PC-3 (cell line): Measurements from ENCODE around the gene EREG. TPM values are rescaled to one million over a fixed set of nuclear protein-coding genes. Genes with fewer than 3 reads are reported as not detected.

Source experiments
- ATAC-seq: fragments of 200-7000 bp; cut with Tn5 transposase; 2 replicates; pipeline ENCODE4 v1.9.1; 2020; ENCODE audit warnings: mild to moderate bottlenecking, moderate library complexity
- BruUV-seq: library from RNA; stranded (reverse); fragments of 400-500 nt; replicated peaks from 2 replicates; lab custom pipeline; 2021; lab: Mats Ljungman, UMichigan
- CTCF ChIA-PET: fragments of 300-600 bp; sonication (Branson Sonifier 250); formaldehyde crosslinking; loops from one replicate; lab custom pipeline; 2022; ENCODE audit warnings: antibody characterized with exemption; lab: Charles Lee
- POLR2A ChIA-PET: fragments of 300-600 bp; sonication (Branson Sonifier 250); formaldehyde crosslinking; loops from one replicate; lab custom pipeline; 2022; ENCODE audit warnings: antibody characterized with exemption; ENCODE audit not compliant: unreplicated experiment; lab: Charles Lee
- DNase-seq: peaks from one replicate; pipeline ENCODE4 v3.0.0-alpha.2; 2015
- H2AFZ ChIP-seq: fragments of 300-600 bp; sonication (generic); 2 replicates; pipeline ENCODE4 v1.6.0; 2016; ENCODE audit warnings: antibody characterized with exemption, low read length
- H3F3A ChIP-seq: fragments of 300-600 bp; sonication (generic); one replicate; pipeline ENCODE4 v1.6.0; 2017; ENCODE audit warnings: antibody characterized with exemption, low read length, control low read depth, mild to moderate bottlenecking; ENCODE audit not compliant: unreplicated experiment
- H3K27ac ChIP-seq: fragments of 300-600 bp; sonication (generic); 2 replicates; pipeline ENCODE4 v1.5.1; 2016; ENCODE audit warnings: mild to moderate bottlenecking, low read length
- H3K27me3 ChIP-seq: fragments of 300-600 bp; sonication (generic); 2 replicates; pipeline ENCODE4 v1.6.1; 2016; ENCODE audit warnings: low read length, mixed read lengths
- H3K36me3 ChIP-seq: fragments of 300-600 bp; sonication (generic); 2 replicates; pipeline ENCODE4 v1.6.1; 2016; ENCODE audit warnings: low read depth, mixed run types, low read length, mixed read lengths
- H3K4me1 ChIP-seq: fragments of 300-600 bp; sonication (generic); 2 replicates; pipeline ENCODE4 v1.5.1; 2016; ENCODE audit warnings: low read length; ENCODE audit not compliant: insufficient read depth
- H3K4me2 ChIP-seq: fragments of 300-600 bp; sonication (generic); 2 replicates; pipeline ENCODE4 v1.6.0; 2016; ENCODE audit warnings: low read length
- H3K4me3 ChIP-seq: fragments of 300-600 bp; sonication (generic); 2 replicates; pipeline ENCODE4 v1.5.1; 2016; ENCODE audit warnings: mild to moderate bottlenecking, low read length, mixed read lengths
- H3K79me2 ChIP-seq: fragments of 300-600 bp; sonication (generic); 2 replicates; pipeline ENCODE4 v1.6.1; 2017; ENCODE audit warnings: low read length, mixed read lengths
- H3K9ac ChIP-seq: fragments of 300-600 bp; sonication (generic); 2 replicates; pipeline ENCODE4 v1.6.0; 2016; ENCODE audit warnings: mild to moderate bottlenecking, low read length
- H3K9me2 ChIP-seq: fragments of 300-600 bp; sonication (generic); replicated peaks from 2 replicates; pipeline ENCODE4 v1.6.1; 2016; ENCODE audit warnings: mixed run types, low read length, mixed read lengths
- H3K9me3 ChIP-seq: fragments of 300-600 bp; sonication (generic); 2 replicates; pipeline ENCODE4 v1.6.1; 2016; ENCODE audit warnings: low read length, mixed read lengths
- H4K20me1 ChIP-seq: fragments of 300-600 bp; sonication (generic); 2 replicates; pipeline ENCODE4 v1.6.1; 2016; ENCODE audit warnings: low read length, mixed read lengths
- EZH2 ChIP-seq: fragments of 300-600 bp; sonication (generic); IDR thresholded peaks from one replicate; pipeline ENCODE4 v1.6.1; 2017; ENCODE audit warnings: antibody characterized with exemption, mild to moderate bottlenecking, low read length; ENCODE audit not compliant: unreplicated experiment
- EZH2phosphoT487 ChIP-seq: fragments of 300-600 bp; sonication (generic); IDR thresholded peaks from 2 replicates; pipeline ENCODE4 v1.6.1; 2018; ENCODE audit warnings: mild to moderate bottlenecking, antibody characterized with exemption, low read length, borderline replicate concordance
- intact Hi-C: fragments of 100-400 bp; cut with micrococcal nuclease; formaldehyde crosslinking; loops from 2 replicates; pipeline ENCODE4 v1.9.0; 2023
- total RNA-seq: library from RNA; depleted of rRNA; stranded (reverse); fragments of >200 nt; gene quantifications from 2 replicates; pipeline ENCODE4 v1.2.3, GENCODE V29; 2014
- TF ChIP-seq, protein P1 (sequence below): fragments of 300-600 bp; sonication (generic); conservative IDR thresholded peaks from 2 replicates; pipeline ENCODE4 v1.5.1; 2017; ENCODE audit warnings: antibody characterized with exemption, low read depth, mild to moderate bottlenecking, low read length

Gene EREG
- total RNA-seq, 1 experiment from 2014 or later, result 2.2 TPM

DNA sequence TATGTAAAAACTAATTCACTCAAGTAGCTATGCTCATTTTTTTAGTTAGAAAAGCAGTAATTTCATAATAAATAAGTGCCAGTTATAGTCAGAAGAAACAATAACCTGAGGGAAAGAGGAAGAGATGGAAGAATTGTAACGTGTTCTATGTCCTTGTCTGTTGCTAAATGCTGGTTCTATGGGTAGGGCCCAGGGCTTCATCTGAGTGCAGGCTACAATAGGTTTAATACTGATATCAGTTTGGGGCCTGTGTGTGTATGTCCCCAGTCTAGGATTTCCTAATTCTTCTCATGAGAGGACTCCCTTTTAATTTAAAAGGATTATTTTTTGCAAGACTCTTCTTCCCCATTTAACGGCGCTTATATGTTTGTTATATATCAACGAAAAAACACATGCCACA, 3.3 kb upstream of the EREG start:
- Histone ChIP-seq H3K9ac (peak overlapping the region; percentile 71), H3K4me2 (no peak overlapping the region), H2AFZ (no peak overlapping the region), H4K20me1 (no peaks in the 10 kb centered on the region), H3K27ac (peak overlapping the region; percentile 98), H3K4me3 (no peak overlapping the region), H3K9me3 (no peaks in the 10 kb centered on the region), H3K9me2 (no peaks in the 10 kb centered on the region), H3K79me2 (no peaks in the 10 kb centered on the region), H3F3A (peaks cover 8% of the 10 kb centered on the region), H3K27me3 (no peaks in the 10 kb centered on the region), H3K4me1 (peaks cover 45% of the 10 kb centered on the region), H3K36me3 (no peaks in the 10 kb centered on the region)
- CTCF ChIA-PET, result no interaction called here
- no peak for ATAC-seq
- no peak for DNase-seq
- BruUV-seq, result no TSS peak
- POLR2A ChIA-PET, result no interaction called here
- TF ChIP-seq, protein P1, sequence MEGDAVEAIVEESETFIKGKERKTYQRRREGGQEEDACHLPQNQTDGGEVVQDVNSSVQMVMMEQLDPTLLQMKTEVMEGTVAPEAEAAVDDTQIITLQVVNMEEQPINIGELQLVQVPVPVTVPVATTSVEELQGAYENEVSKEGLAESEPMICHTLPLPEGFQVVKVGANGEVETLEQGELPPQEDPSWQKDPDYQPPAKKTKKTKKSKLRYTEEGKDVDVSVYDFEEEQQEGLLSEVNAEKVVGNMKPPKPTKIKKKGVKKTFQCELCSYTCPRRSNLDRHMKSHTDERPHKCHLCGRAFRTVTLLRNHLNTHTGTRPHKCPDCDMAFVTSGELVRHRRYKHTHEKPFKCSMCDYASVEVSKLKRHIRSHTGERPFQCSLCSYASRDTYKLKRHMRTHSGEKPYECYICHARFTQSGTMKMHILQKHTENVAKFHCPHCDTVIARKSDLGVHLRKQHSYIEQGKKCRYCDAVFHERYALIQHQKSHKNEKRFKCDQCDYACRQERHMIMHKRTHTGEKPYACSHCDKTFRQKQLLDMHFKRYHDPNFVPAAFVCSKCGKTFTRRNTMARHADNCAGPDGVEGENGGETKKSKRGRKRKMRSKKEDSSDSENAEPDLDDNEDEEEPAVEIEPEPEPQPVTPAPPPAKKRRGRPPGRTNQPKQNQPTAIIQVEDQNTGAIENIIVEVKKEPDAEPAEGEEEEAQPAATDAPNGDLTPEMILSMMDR, result no peak
- no peak for TF ChIP-seq EZH2phosphoT487
- TF ChIP-seq EZH2, result no peak
- intact Hi-C loops, result no loop called here

GRCh38 chr4:74362347-74362746, 2.6 kb upstream of the EREG start:
- TF ChIP-seq, protein P1, result no peak
- TF ChIP-seq EZH2phosphoT487 (no peak), EZH2 (no peak)
- no TSS peak for BruUV-seq
- H3K36me3 ChIP-seq, result no peaks in the 10 kb centered on the region
- no peaks in the 10 kb centered on the region for H3K27me3 ChIP-seq
- peaks cover 51% of the 10 kb centered on the region for H3K4me1 ChIP-seq
- no peaks in the 10 kb centered on the region for H4K20me1 ChIP-seq
- no peaks in the 10 kb centered on the region for H3K9me3 ChIP-seq
- peak overlapping the region; percentile 79 for H3K9ac ChIP-seq
- ChIA-PET POLR2A (interaction anchor here (0.7 kb wide), 1 partner anchor 47 kb away, joined by 3 read pairs; no protein-coding TSS in a partner anchor), CTCF (interaction anchor here (0.7 kb wide), 1 partner anchor 309 kb away, joined by 3 read pairs; no protein-coding TSS in a partner anchor)
- peak overlapping the region; percentile 98 for H3K27ac ChIP-seq
- H3K9me2 ChIP-seq, result no peaks in the 10 kb centered on the region
- H3F3A ChIP-seq, result peaks cover 8% of the 10 kb centered on the region
- no peak overlapping the region for H3K4me3 ChIP-seq
- H3K79me2 ChIP-seq, result no peaks in the 10 kb centered on the region
- DNase-seq (peak; percentile 69), ATAC-seq (peak; percentile 50)
- no peak overlapping the region for H2AFZ ChIP-seq
- intact Hi-C loops, result no loop called here
- peak overlapping the region; percentile 39; the same call in 1 of the 2 replicates for H3K4me2 ChIP-seq

GRCh38 chr4:74364256-74364651, 691 bp upstream of the EREG start:
- Histone ChIP-seq H3K4me1 (peaks cover 40% of the 10 kb centered on the region), H3K79me2 (no peaks in the 10 kb centered on the region), H3K9me3 (no peaks in the 10 kb centered on the region), H3K4me2 (no peak overlapping the region), H3K9me2 (no peaks in the 10 kb centered on the region), H4K20me1 (no peaks in the 10 kb centered on the region), H3K4me3 (no peak overlapping the region), H3K27me3 (no peaks in the 10 kb centered on the region), H3K27ac (no peak overlapping the region; the same call in 1 of the 2 replicates), H3K9ac (no peak overlapping the region), H2AFZ (no peak overlapping the region), H3F3A (no peaks in the 10 kb centered on the region), H3K36me3 (no peaks in the 10 kb centered on the region)
- ChIA-PET CTCF (no interaction called here), POLR2A (no interaction called here)
- intact Hi-C loops, result no loop called here
- DNase-seq (no peak), ATAC-seq (no peak)
- no TSS peak for BruUV-seq
- TF ChIP-seq EZH2phosphoT487, result no peak
- TF ChIP-seq, protein P1, result no peak
- no peak for TF ChIP-seq EZH2
